ENCODE data around the gene FBXW5.

- TF ChIP-seq EZH2phosphoT487 (IDR thresholded peaks at IDR 0.05; ENCODE audit: borderline replicate concordance, low read depth, low read length) = no peak
- TF ChIP-seq CTCF (conservative IDR thresholded peaks at IDR 0.05; ENCODE audit: low read length) = no peak
These were observed 40.6 kb upstream of the FBXW5 start for GRCh38 chr9:136985027-136985602.
